ENCODE results near the gene ADAMTSL4.
"Not testable (repeated sequence)": the region's sequence is repeated elsewhere in the genome, so short reads cannot be mapped to it uniquely, and the experiment has no call there.

ADAMTSL4 gene

DNA sequence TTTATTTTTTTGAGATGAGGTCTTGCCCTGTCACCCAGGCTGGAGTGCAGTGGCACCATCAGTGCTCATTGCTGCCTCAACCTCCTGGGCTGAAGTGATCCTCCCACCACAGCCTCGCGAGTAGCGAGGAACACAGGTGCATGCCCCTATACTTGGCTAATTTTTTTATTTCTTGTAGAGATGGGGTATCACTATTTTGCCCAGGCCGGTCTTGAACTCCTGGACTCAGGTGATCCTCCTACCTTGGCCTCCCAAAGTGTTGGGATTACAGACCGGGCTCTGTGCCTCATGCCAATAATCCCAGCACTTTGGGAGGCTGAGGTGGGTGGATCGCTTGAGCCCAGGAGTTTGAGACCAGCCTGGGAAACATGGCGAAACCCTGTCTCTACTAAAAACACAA lies 32.2 kb downstream of the ADAMTSL4 start:
- not testable (repeated sequence) for DNase-seq (ENCODE audit: low read depth in 2 of 3, low spot score in 2 of 3)

- DNase-seq (ENCODE audit: low read depth in 2 of 3, low spot score in 2 of 3): not testable (repeated sequence)
Observed at GRCh38 chr1:150581962-150582361, 32.8 kb downstream of the ADAMTSL4 start.

DNA sequence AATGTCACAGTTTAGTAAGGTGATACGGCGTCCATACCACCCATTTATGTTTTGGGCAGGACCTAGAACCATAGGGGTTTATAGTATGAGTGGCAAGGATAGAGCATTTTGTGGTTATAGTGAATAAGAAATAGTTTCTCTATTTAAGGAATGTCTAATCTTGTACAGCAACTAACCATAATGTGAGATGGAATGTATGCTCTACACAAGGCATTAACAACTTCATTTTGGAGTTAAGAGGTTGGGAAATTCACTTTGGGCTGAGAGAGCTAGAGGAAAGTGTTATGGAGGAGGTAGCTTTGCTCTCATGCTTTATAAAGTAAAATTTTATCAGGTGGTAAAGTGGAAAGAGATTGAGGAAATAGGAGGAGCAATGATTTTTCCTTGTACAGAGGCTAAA lies 33.2 kb downstream of the ADAMTSL4 start:
- DNase-seq (ENCODE audit: low read depth in 2 of 3, low spot score in 2 of 3): no peak

DNA sequence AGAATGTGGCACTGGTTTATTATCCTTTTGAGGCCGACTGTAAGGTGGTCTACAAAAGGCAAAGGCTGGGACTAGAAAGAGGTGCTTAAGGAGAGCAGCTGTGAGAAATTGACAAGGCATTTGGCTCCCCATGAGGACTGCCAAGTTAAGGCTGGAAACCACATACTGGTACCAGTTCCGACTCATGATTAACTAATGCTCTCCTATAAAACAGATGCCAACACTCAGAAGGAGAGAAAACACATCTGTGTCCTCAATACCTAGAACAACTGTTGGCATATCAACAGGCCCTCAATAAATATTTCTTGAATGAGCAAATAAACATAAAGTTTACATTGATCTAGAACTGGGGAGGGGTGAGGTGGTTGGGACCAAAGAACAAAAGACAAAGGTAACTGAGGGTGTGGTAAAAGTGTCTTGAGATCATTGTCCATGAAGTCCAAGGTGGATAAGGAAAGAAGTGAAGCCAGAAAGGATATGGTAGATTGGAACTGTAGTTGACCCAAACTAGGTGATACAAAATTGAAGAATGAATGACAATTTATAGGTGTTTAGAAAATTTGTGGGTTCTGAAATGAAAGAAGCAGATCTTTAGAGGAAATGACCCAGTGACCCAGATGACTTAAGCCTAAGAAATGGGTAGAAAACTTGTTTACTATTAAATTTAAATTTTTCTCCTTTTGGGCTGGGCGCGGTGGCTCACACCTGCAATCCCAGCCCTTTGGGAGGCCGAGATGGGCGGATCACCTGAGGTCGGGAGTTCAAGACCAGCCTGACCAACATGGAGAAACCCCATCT lies 47.1 kb downstream of the ADAMTSL4 start:
- no peak for DNase-seq (ENCODE audit: low read depth in 2 of 3, low spot score in 2 of 3)

DNA sequence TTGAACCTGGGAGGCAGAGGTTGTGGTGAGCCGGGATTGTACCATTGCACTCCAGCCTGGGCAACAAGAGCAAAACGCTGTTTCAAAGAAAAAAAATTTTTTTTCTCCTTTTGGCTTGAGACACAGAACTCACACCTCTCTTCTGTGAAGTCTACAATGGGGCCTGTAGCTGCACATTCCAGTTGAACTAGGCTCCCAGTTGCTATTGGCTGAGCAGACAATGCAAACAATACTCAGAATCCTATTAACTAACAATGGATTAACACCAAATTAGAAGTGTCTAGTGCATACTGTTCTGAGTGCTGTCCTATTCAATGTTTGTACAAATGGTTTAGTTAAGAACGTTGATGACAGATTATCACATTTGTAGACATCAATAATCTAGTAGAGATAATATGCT lies 47.8 kb downstream of the ADAMTSL4 start:
- no peak for DNase-seq (ENCODE audit: low read depth in 2 of 3, low spot score in 2 of 3)

GRCh38 chr1:150598346-150598745 lies 49.1 kb downstream of the ADAMTSL4 start:
- DNase-seq (ENCODE audit: low read depth in 2 of 3, low spot score in 2 of 3): not testable (repeated sequence)

DNA sequence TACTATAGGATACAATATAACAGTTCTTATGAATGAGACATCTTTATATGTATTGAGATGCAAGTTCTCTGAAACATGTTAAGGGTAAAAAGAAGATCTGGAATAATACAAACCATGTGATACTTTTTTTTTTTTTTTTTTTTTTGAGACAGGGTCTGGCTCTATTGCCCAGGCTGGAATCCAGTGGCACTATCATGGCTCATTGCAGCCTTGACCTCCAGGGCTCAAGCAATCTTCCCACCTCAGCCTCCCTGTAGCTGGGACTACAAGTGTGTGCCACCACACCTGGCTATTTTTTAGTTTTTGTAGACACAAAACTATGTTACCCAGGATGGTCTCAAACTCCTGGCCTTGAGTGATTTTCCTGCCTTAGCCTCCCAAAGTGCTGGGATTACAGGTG lies 52.3 kb downstream of the ADAMTSL4 start:
- DNase-seq (ENCODE audit: low read depth in 2 of 3, low spot score in 2 of 3): no peak

DNA sequence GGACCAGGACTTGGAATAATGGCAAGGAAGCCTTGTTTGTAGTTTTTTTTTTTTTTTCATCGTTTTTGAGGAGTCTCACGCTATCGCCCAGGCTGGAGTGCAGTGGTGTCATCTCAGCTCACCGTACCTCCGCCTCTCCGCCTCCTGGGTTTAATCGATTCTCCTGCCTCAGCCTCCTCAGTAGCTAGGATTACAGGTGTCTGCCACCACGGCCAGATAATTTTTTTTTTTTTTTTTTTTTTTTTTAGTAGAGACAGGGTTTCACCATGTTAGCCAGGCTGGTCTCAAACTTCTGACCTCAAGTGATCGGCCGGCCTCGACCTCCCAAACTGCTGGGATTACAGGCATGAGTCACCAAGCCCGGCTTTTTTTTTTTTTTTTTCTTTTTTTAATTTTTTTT lies 53.2 kb downstream of the ADAMTSL4 start:
- DNase-seq (ENCODE audit: low read depth in 2 of 3, low spot score in 2 of 3): not testable (repeated sequence)

GRCh38 chr1:150603711-150604110 lies 54.5 kb downstream of the ADAMTSL4 start:
- DNase-seq (ENCODE audit: low read depth in 2 of 3, low spot score in 2 of 3): no peak

DNA sequence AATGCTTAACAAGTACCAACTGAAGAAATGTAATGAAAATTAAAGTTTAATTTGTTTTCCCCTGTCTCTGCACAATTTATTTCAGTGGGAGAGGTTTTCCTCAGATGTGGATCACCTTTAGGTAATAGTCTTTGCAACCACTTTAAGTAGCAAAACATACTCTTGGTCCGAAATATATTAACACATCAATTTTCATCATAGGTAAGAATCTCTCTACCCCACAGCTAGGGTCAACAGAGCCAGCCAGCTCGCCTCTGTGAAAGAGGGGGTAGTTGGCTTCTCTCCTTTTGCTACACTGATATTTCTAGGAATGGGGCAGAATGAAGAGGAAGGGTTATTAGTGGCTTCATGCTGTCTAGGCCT lies 55.0 kb downstream of the ADAMTSL4 start:
- no peak for DNase-seq (ENCODE audit: low read depth in 2 of 3, low spot score in 2 of 3)

DNA sequence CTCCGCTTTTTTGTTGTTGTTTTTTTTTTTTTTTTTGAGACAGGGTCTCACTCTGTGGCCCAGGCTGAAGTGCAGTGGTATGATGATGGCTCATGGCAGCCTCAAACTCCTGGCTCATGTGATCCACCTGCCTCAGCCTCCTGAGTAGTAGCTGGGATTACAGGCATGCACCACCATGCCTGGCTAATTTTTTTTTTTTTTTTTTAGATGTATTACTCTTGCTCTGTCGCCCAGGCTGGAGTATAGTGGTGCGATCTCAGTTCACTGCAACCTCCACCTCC lies 56.2 kb downstream of the ADAMTSL4 start:
- not testable (repeated sequence) for DNase-seq (ENCODE audit: low read depth in 2 of 3, low spot score in 2 of 3)

DNA sequence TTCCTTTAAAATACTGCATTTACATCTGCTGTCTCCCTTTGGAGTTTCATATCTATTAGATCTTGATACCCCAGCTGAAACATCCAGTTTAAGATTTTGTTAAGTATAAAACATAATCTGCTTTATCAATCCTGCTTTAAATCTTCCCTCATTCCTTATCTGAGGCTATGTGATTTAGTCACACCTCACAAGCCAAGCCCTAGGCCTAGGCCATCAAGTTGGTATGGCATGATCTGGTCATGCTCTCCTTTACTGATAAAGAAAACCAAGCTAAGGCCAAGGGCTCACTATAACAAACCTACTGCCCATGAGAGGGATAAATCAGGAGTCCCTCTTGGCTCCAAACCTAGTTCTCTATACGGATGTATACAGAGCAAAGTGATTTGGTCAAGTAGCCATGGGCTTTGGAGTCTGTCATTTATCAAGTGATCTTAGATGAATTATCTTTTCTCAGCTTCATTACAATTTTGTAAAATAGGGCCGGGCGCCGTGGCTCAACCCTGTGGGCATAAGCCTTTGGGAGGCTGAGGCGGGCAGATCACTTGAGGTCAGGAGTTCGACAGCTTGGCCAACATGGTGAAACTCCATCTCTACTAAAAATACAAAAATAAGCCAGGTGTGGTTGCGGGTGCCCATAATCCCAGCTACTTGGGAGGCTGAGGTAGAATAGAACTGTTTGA lies 57.4 kb downstream of the ADAMTSL4 start:
- no peak for DNase-seq (ENCODE audit: low read depth in 2 of 3, low spot score in 2 of 3)

- no peak for DNase-seq (ENCODE audit: low read depth in 2 of 3, low spot score in 2 of 3)
Observed at GRCh38 chr1:150609732-150610131, 60.5 kb downstream of the ADAMTSL4 start.

Data from activated CD8-positive, alpha-beta memory T cell treated with anti-CD3 and anti-CD28 coated beads for 48 hours (primary cell).